NB4 (cell line): ENCODE data around the gene SMOC2.

ENCODE experiments used
- DNase-seq: peaks from one replicate; pipeline ENCODE4 v3.0.0; 2010; ENCODE audit warnings: low read depth
- H3K4me3 ChIP-seq: one replicate; pipeline ENCODE4 v1.5.1; 2011; ENCODE audit warnings: mild to moderate bottlenecking, low read depth, low read length, moderate library complexity
- CTCF ChIP-seq: IDR thresholded peaks from one replicate; pipeline ENCODE4 v1.5.1; 2012; ENCODE audit warnings: low read depth, low read length
- MAX ChIP-seq: IDR thresholded peaks from 2 replicates; pipeline ENCODE4 v1.6.1; 2011; ENCODE audit warnings: low read depth, low read length
- MYC ChIP-seq: IDR thresholded peaks from 2 replicates; pipeline ENCODE4 v1.6.1; 2011; ENCODE audit warnings: low read depth, low read length
- POLR2A ChIP-seq: IDR thresholded peaks from 2 replicates; pipeline ENCODE4 v1.6.1; 2011; ENCODE audit warnings: mild to moderate bottlenecking; ENCODE audit not compliant: insufficient read length; ENCODE audit errors: extremely low read depth

The SMOC2 gene

GRCh38 chr6:168655462-168656152, 214.6 kb downstream of the SMOC2 start:
- TF ChIP-seq MAX (no peak), MYC (no peak), CTCF (no peak), POLR2A (no peak)
- H3K4me3 ChIP-seq: no peak overlapping the region
- DNase-seq: no peak

- no peak overlapping the region for H3K4me3 ChIP-seq
- no peak for DNase-seq
- TF ChIP-seq POLR2A (no peak), CTCF (no peak), MAX (no peak), MYC (no peak)
Observed at GRCh38 chr6:168658059-168658458, 217.1 kb downstream of the SMOC2 start.

- no peak for TF ChIP-seq CTCF
- no peak overlapping the region for H3K4me3 ChIP-seq
- no peak for DNase-seq
Observed at GRCh38 chr6:168660400-168660945, 219.5 kb downstream of the SMOC2 start.

- TF ChIP-seq MYC (no peak), POLR2A (no peak), CTCF (no peak), MAX (no peak)
- DNase-seq: no peak
- H3K4me3 ChIP-seq: no peak overlapping the region
Observed at GRCh38 chr6:168662301-168662936, 221.4 kb downstream of the SMOC2 start.

- TF ChIP-seq MAX: no peak
- TF ChIP-seq MYC: no peak
- no peak for TF ChIP-seq CTCF
- no peak for TF ChIP-seq POLR2A
- DNase-seq: no peak
Observed at GRCh38 chr6:168663041-168663440, 222.1 kb downstream of the SMOC2 start.

GRCh38 chr6:168664956-168665355, 224.0 kb downstream of the SMOC2 start:
- no peak for DNase-seq
- TF ChIP-seq MAX (no peak), CTCF (no peak), MYC (no peak), POLR2A (no peak)
- H3K4me3 ChIP-seq: no peak overlapping the region

More at GRCh38 chr6:168663041-168663440, 222.1 kb downstream of the SMOC2 start:
- H3K4me3 ChIP-seq: no peak overlapping the region
